Activated naive CD8-positive, alpha-beta T cell treated with anti-CD3 and anti-CD28 coated beads for 36 hours (primary cell): ENCODE measurements around the gene SLC5A7. TPM values are rescaled to one million over a fixed set of nuclear protein-coding genes. Genes with fewer than 3 reads are reported as not detected.

Experiments
- DNase-seq: peaks from one replicate; pipeline ENCODE4 v3.0.0; 2021
- H3K27ac Mint-ChIP-seq: one replicate; pipeline ENCODE4 v1.8.0; 2022; ENCODE audit warnings: mild to moderate bottlenecking, moderate library complexity, mixed read lengths
- H3K27me3 Mint-ChIP-seq: one replicate; pipeline ENCODE4 v1.8.0; 2022; ENCODE audit warnings: mild to moderate bottlenecking, mixed read lengths
- H3K36me3 Mint-ChIP-seq: one replicate; pipeline ENCODE4 v1.8.0; 2021; ENCODE audit warnings: mild to moderate bottlenecking, mixed read lengths
- H3K4me1 Mint-ChIP-seq: one replicate; pipeline ENCODE4 v1.8.0; 2021; ENCODE audit warnings: mixed read lengths
- H3K4me3 Mint-ChIP-seq: one replicate; pipeline ENCODE4 v1.8.0; 2022; ENCODE audit warnings: mild to moderate bottlenecking, moderate library complexity, mixed read lengths
- H3K9me3 Mint-ChIP-seq: one replicate; pipeline ENCODE4 v1.8.0; 2022; ENCODE audit warnings: mixed read lengths
- total RNA-seq, 2 experiments: library from RNA; stranded (reverse); gene quantifications; one replicate each; pipeline ENCODE4 v1.2.3, GENCODE V29; 2021

SLC5A7 gene
- total RNA-seq, 2 experiments from 2014 or later = not detected

DNA sequence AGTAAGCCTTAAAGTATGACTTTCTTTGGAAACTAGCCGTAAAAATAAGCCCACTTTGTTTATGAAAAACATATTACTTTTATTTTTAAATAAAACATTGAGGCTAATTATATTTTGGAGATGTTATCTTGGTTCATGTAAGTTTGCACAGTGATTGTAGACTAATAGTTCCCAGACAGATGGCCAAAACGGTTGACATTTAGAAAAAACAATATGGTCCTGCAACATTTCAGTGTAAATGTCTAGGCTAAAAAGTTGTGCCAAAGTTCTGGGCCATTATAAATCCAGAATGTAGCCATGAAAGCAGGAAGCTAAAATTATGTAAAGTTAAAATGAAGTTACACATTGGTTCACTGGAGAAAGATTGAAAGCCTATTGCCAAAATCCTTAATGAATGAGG is 43.6 kb downstream of the SLC5A7 start:
- no peak overlapping the region for H3K4me3 Mint-ChIP-seq
- H3K36me3 Mint-ChIP-seq = no peaks in the 10 kb centered on the region
- no peak for DNase-seq
- no peak overlapping the region for H3K27ac Mint-ChIP-seq
- H3K9me3 Mint-ChIP-seq = no peaks in the 10 kb centered on the region
- no peaks in the 10 kb centered on the region for H3K27me3 Mint-ChIP-seq
- H3K4me1 Mint-ChIP-seq = no peaks in the 10 kb centered on the region

DNA sequence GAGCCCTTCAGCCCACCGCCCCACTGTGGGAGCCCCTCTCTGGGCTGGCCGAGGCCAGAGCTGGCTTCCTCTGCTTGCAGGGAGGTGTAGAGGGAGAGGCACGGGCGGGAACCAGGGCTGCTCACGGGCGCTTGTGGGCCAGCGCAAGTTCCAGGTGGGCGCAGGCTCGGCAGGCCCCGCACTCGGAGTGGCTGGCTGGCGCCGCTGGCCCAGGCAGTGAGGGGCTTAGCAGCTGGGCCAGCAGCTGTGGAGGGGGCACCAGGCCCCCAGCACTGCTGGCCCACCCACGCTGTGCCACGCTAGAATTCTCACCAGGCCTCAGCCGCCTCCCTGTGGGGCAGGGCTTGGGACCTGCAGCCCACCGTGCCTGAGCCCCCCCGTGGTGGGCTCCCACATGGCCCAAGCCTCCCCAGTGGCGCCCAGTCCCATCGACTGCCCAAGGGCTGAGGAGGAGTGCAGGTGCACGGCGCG is 45.2 kb downstream of the SLC5A7 start:
- DNase-seq = no peak
- Mint-ChIP-seq H3K9me3 (no peaks in the 10 kb centered on the region), H3K36me3 (no peaks in the 10 kb centered on the region), H3K4me3 (no peak overlapping the region), H3K27me3 (no peaks in the 10 kb centered on the region), H3K27ac (no peak overlapping the region), H3K4me1 (no peaks in the 10 kb centered on the region)

DNA sequence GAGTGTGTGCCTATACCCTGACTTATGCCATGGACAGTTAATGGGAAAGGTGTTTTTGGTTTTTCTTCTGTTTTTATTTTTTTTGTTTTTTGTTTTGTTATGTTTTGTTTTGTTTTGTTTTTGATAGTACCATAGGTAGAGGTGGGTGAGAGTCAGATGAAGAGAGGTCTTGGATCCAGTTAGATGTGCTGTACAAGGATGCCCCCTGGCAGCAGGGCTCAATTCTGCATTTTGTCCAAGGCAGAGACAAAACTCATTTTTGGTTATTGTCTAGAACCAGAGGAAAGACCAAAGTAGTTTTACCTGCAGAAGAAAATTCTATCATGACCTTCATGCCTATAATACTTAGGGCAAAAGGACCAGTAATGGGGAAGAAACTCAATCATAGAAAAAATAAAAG is 48.5 kb downstream of the SLC5A7 start:
- no peak for DNase-seq
- Mint-ChIP-seq H3K4me3 (no peak overlapping the region), H3K27ac (no peak overlapping the region), H3K36me3 (no peaks in the 10 kb centered on the region), H3K4me1 (no peaks in the 10 kb centered on the region), H3K27me3 (peaks cover 3% of the 10 kb centered on the region), H3K9me3 (no peaks in the 10 kb centered on the region)

DNA sequence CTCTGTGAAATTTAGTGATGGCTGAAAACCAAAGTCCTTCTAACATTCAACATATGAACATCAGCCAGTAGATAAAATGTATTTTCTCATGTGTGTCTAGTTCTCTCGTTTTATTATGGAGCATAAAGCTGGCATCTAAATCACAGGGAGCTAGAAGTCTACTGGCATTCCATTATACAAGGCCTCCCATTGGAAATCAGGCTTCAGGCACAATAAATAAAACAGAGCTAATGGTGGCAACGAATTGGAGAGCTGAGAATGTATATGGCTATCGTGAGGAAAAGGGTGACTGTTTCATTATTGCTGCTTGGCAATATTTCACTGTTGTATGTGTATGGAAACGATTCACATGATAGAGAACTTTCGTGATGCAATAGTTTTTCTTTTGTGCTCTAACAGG is 62.4 kb downstream of the SLC5A7 start:
- DNase-seq = no peak
- Mint-ChIP-seq H3K27me3 (peaks cover 7% of the 10 kb centered on the region), H3K27ac (no peak overlapping the region), H3K4me3 (no peak overlapping the region), H3K4me1 (no peaks in the 10 kb centered on the region), H3K36me3 (no peaks in the 10 kb centered on the region), H3K9me3 (no peaks in the 10 kb centered on the region)

DNA sequence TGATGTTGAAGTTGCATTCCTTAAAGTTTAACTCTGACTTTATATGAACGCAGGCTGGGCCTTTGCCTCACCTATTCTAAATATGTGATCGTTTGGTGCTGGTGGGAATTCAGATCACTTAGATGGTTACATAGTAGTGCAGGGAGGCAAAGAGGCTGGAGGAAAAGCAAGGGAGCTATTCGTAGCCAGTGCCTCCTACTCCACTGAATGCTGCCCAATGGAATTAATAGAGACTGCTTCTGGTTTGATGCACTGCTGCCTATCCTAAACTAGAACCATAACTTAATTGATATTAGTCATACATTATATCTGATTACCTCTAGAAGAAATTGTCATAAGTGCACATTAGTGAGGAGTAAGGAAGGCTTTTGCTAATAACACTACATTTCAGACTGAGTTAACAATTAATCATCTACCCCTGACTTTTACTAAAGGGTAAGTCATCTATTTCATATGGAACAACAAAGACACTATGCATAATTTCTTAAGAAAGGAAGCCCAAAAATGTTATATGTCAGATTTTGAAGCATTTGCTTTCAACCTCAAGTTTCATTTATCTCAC is 72.3 kb downstream of the SLC5A7 start:
- DNase-seq = no peak

DNA sequence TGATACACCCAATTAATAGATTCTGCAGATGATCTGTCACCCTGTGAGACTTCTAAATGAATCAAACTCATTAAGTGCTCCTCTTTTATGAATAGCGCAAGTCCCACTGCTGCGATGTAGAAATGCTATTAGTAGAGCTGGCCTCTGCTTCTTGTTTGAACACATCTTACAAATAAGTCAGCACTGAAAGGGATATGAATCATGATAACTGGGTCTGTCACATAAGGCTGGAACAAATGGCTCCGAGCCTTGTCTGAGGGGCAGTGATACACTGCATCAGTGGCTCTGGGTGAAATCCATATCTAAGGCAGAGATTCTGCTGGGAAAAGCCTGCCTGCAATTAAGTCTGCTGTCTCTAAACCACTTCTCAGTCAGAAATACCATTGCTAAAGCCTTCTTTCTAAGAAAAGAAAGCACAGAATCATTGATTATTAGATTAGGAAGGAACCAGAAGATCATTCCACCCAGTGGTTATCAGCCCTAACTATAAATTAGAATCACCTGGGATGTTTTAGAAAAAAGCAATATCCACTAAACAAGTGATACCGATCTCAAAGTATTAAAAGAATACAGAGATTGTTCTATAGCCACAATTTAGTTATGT is 75.2 kb downstream of the SLC5A7 start:
- H3K9me3 Mint-ChIP-seq = no peaks in the 10 kb centered on the region
- H3K36me3 Mint-ChIP-seq = no peaks in the 10 kb centered on the region
- no peaks in the 10 kb centered on the region for H3K4me1 Mint-ChIP-seq
- no peak overlapping the region for H3K27ac Mint-ChIP-seq
- no peak for DNase-seq
- H3K27me3 Mint-ChIP-seq = no peaks in the 10 kb centered on the region
- H3K4me3 Mint-ChIP-seq = no peak overlapping the region

More for the DNA sequence above, 72.3 kb downstream of the SLC5A7 start:
- no peaks in the 10 kb centered on the region for H3K36me3 Mint-ChIP-seq
- no peaks in the 10 kb centered on the region for H3K9me3 Mint-ChIP-seq
- no peak overlapping the region for H3K27ac Mint-ChIP-seq
- H3K4me3 Mint-ChIP-seq = no peak overlapping the region
- no peaks in the 10 kb centered on the region for H3K4me1 Mint-ChIP-seq
- no peaks in the 10 kb centered on the region for H3K27me3 Mint-ChIP-seq

Other genes with a start within 250 kb of the SLC5A7 start
- gene RGPD4, start 159.6 kb upstream of the SLC5A7 start, total RNA-seq = under 1 TPM; 0.64 to 0.87 TPM